Measurements from ENCODE around the gene IVNS1ABP.

IVNS1ABP gene

GRCh38 chr1:185293967-185294542 lies 23.0 kb downstream of the IVNS1ABP start:
- DNase-seq (ENCODE audit: low read depth, low spot score) = no peak

GRCh38 chr1:185292237-185292636 lies 24.8 kb downstream of the IVNS1ABP start:
- no peak for DNase-seq (ENCODE audit: low read depth, low spot score)

GRCh38 chr1:185291652-185292051 lies 25.4 kb downstream of the IVNS1ABP start:
- no peak for DNase-seq (ENCODE audit: low read depth, low spot score)

GRCh38 chr1:185291159-185291558 lies 25.9 kb downstream of the IVNS1ABP start:
- no peak for DNase-seq (ENCODE audit: low read depth, low spot score)

GRCh38 chr1:185289880-185290279 lies 27.2 kb downstream of the IVNS1ABP start:
- DNase-seq (ENCODE audit: low read depth, low spot score) = no peak

GRCh38 chr1:185288435-185288834 lies 28.6 kb downstream of the IVNS1ABP start:
- no peak for DNase-seq (ENCODE audit: low read depth, low spot score)

- no peak for DNase-seq (ENCODE audit: low read depth, low spot score)
These were observed 29.6 kb downstream of the IVNS1ABP start for GRCh38 chr1:185287451-185287850.

GRCh38 chr1:185284533-185285276 lies 32.3 kb downstream of the IVNS1ABP start:
- no peak for DNase-seq (ENCODE audit: low read depth, low spot score)

GRCh38 chr1:185284116-185284515 lies 32.9 kb downstream of the IVNS1ABP start:
- no peak for DNase-seq (ENCODE audit: low read depth, low spot score)

- no peak for DNase-seq (ENCODE audit: low read depth, low spot score)
These were observed 35.8 kb downstream of the IVNS1ABP start for GRCh38 chr1:185281245-185281644.

GRCh38 chr1:185280589-185280988 lies 36.5 kb downstream of the IVNS1ABP start:
- no peak for DNase-seq (ENCODE audit: low read depth, low spot score)

GRCh38 chr1:185279571-185279970 lies 37.5 kb downstream of the IVNS1ABP start:
- no peak for DNase-seq (ENCODE audit: low read depth, low spot score)

- DNase-seq (ENCODE audit: low read depth, low spot score) = no peak
These were observed 45.1 kb downstream of the IVNS1ABP start for GRCh38 chr1:185271921-185272320.

- no peak for DNase-seq (ENCODE audit: low read depth, low spot score)
These were observed 48.7 kb downstream of the IVNS1ABP start for GRCh38 chr1:185268352-185268751.

- no peak for DNase-seq (ENCODE audit: low read depth, low spot score)
These were observed 49.3 kb downstream of the IVNS1ABP start for GRCh38 chr1:185267701-185268100.

- DNase-seq (ENCODE audit: low read depth, low spot score) = no peak
These were observed 49.7 kb downstream of the IVNS1ABP start for GRCh38 chr1:185267301-185267700.

GRCh38 chr1:185265314-185265713 lies 51.7 kb downstream of the IVNS1ABP start:
- no peak for DNase-seq (ENCODE audit: low read depth, low spot score)

GRCh38 chr1:185263780-185264179 lies 53.3 kb downstream of the IVNS1ABP start:
- no peak for DNase-seq (ENCODE audit: low read depth, low spot score)

GRCh38 chr1:185263292-185263691 lies 53.8 kb downstream of the IVNS1ABP start:
- no peak for DNase-seq (ENCODE audit: low read depth, low spot score)

GRCh38 chr1:185262151-185262550 lies 54.9 kb downstream of the IVNS1ABP start:
- DNase-seq (ENCODE audit: low read depth, low spot score) = no peak

GRCh38 chr1:185260611-185261010 lies 56.4 kb downstream of the IVNS1ABP start:
- no peak for DNase-seq (ENCODE audit: low read depth, low spot score)

- no peak for DNase-seq (ENCODE audit: low read depth, low spot score)
These were observed 58.4 kb downstream of the IVNS1ABP start for GRCh38 chr1:185258676-185259075.

- DNase-seq (ENCODE audit: low read depth, low spot score) = no peak
These were observed 59.2 kb downstream of the IVNS1ABP start for GRCh38 chr1:185257950-185258208.
